Body of pancreas (tissue), 4 donors: ENCODE data around the gene EYS.

Experiments
- CTCF ChIP-seq, 7 experiments: fragments of 450-650 bp in 4 of 7; fragments of 200-600 bp in 3 of 7; sonication (generic) in 3 of 7; IDR thresholded peaks; one replicate each; pipeline ENCODE4 v1.5.1; 2016 to 2019; ENCODE audit warnings: antibody characterized with exemption in 7 of 7
- POLR2A ChIP-seq, 3 donors: fragments of 450-650 bp; IDR thresholded peaks; one replicate each; pipeline ENCODE4 v1.6.1; 2016; ENCODE audit warnings: antibody characterized with exemption in 3 of 3, mild to moderate bottlenecking in 2 of 3

- TF ChIP-seq CTCF (IDR thresholded peaks at IDR 0.05), result no peak
- no peak for TF ChIP-seq POLR2A (IDR thresholded peaks at IDR 0.05)
These were observed 1381.9 kb downstream of the EYS start for GRCh38 chr6:64325093-64325492.
